ENCODE results near the gene BCKDHA.

GRCh38 chr19:41409288-41409687 is 11.7 kb downstream of the BCKDHA start:
- TF ChIP-seq RAD21 (IDR thresholded peaks at IDR 0.05; ENCODE audit: low read length) (no peak), RFX5 (IDR thresholded peaks at IDR 0.05; ENCODE audit: low read depth, low read length) (no peak), CEBPB (IDR thresholded peaks at IDR 0.05; ENCODE audit: low read depth, low read length) (no peak), NFE2L2 (IDR thresholded peaks at IDR 0.05; ENCODE audit: low read depth, low read length) (no peak), POLR2A (IDR thresholded peaks at IDR 0.05; ENCODE audit: low read depth, low read length) (no peak)
- TF ChIP-seq, protein P1, sequence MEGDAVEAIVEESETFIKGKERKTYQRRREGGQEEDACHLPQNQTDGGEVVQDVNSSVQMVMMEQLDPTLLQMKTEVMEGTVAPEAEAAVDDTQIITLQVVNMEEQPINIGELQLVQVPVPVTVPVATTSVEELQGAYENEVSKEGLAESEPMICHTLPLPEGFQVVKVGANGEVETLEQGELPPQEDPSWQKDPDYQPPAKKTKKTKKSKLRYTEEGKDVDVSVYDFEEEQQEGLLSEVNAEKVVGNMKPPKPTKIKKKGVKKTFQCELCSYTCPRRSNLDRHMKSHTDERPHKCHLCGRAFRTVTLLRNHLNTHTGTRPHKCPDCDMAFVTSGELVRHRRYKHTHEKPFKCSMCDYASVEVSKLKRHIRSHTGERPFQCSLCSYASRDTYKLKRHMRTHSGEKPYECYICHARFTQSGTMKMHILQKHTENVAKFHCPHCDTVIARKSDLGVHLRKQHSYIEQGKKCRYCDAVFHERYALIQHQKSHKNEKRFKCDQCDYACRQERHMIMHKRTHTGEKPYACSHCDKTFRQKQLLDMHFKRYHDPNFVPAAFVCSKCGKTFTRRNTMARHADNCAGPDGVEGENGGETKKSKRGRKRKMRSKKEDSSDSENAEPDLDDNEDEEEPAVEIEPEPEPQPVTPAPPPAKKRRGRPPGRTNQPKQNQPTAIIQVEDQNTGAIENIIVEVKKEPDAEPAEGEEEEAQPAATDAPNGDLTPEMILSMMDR (conservative IDR thresholded peaks at IDR 0.05; ENCODE audit: low read depth, low read length): no peak
